NCI-H526 (cell line): ENCODE measurements around the gene UNC5B.

Experiments used
- DNase-seq, 2 experiments: peaks; one replicate each; lab custom pipeline; 2025; lab: John Stamatoyannopoulos, UW

Gene UNC5B

DNA sequence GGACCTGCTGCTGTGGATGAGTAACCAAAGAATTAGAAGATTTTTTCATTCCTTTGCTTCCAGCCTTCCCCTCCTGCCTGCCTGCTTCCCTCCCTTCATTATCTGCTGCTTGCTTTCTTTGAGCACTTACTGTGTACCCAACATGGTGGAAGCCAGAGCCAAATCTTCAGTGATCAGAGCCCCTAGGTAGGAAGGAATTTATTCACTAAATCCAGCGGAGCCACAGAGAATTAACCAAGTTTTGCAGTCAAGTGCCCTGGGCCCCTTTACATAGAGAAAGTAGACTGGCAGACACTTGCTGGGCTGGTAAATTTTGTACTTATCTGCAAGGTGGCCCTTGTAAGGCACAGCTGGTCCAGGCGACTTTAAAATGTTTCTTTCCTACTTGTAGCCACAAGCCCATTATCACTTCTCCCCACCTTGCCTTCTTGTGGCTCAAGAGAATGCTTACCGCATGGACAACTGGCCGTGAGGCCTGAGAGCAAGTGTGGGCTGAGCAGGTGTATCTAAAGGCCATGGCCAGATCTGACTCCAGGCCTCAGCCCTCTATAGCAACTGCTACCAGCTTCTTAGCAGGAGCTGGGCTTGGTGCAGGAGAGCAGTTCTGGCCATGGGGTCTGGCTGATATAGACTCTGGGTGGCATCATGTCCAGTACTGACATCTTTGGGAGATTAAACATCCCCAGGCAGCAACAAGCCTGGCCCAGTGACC, 11.1 kb downstream of the UNC5B start:
- no peak for DNase-seq

DNA sequence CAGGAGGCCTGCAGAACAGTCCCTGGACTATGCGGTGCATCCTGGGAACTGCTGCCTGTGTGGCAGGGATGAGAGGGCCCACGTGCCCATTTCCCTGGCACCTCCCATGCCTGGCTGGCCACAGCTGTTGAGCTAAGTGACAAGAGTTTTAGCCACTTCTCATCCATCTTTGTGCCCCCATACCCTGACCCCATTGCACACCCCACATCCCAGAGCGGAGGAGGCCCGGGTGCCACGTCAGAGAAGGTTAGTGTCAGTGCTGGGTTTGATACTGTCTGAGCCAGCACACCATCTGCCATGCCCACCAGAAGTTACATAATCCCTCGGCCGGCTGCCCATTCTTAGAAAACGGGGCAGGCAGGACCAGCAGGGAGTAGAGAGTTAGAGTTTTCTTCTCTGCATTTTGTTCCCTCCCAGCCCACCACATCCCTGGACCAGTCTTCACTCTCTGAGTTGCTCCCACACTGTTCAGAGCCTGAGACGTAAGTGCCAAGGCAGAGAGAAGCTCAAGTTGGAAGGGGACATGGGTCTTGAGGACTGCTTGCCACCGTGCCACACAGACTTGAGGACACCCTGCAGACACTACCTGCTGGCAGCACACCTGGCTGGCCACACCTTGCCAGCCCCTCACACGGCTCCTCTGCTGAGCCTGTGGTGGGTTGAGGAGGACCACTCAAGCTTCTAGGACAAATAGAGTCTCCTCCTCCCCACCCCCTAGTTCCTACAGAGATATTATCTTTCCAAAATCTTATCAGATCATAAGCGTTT, 13.1 kb downstream of the UNC5B start:
- DNase-seq: no peak

DNA sequence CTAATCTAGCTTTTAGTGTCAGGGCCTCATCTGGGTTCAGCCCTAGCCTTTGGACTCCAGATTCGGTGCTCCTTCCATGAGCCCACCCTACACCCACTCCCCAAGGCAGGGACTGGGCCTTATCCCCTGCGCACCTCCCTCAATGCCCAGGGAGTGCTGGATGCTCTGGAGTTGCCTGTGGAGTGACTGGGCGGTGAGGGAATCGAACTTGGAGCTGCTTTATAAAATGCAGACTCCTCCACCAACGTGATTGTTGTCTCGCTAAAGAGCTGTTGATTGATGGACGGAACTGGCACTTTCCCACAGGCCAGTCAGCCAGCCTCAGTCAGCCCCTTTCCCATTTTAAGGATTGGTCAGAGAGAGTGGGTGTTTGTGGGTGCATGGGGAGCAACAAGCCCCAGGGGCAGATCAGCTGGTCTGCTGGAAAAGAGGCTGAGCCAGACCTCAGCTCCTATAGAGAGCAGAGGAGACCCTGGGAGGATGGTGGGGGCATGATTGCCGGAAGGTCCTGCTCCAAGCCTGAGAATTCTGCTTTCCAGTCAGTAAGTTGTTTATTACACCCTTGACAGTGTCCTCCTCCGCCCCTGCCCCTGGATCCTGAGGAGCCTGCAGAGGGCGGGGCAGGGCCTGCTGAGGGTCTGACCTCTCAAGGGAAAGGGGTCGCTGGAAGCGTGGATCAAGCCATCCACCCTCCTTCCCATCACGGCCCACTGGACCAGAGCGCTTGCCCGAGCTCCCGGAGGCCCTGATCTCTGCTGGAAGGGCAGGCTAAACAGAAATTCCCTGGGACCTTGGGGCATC, 16.7 kb downstream of the UNC5B start:
- no peak for DNase-seq

DNA sequence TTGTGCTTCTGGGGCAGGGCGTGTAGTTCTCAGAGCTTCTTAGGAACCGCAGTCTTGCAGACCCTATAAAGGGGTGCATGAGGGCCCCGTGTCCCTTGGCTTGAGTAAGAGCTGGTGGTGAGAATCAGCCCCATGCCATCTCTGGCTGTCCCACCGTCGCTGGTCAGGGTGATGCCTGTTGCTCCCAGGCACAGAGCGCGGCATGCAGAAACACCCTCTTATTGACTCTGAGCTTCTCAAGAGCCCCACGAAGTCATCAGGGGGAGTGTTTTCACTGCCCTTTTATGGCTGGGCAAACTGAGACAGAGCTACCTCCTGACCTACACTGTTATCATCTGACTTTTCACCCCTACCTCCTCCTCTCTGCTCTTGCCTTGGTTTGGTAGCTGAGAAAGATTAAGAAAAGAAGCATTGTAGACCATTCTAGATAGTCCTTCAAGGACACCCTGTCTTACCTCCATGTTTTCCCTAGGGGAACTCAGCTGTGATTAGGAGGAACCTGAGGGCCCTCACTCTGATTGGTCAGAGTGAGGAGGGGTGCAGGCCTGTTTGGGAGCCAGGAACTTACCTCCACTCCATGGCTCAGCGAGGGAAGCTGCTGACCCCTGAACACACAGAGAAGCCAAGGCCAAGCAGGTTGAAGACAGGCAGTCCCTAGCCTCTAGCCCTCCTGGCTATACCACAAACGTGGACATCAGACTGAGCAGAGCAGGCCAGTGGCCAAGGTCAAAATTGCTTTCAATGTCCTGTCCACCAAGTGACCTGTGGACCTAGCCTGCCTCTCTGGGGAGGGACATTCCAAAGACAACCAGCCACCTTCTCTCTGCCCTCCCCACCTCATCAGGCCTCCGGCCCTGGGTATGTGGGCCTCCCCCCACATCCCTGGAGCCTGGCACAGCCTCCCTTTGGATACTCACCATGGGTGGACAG, 17.6 kb downstream of the UNC5B start:
- DNase-seq: no peak

DNA sequence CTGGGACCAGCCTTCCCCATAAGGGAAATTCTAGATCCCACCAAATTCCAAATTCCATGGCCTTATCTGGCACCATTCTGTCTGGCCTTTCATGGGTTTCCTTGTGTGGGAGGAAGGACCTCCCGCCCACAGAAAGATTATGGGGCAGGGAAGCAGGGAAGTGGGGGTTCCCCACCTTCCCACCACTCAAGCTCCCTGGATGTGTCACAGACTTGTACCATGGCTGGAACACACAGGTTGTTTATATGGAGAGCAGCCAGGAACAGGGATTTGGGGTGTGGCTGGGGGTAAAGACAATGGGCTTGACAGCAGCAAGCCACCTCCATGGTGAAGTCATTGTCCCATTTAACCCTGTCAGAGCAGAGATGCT, 18.3 kb downstream of the UNC5B start:
- DNase-seq: no peak

DNA sequence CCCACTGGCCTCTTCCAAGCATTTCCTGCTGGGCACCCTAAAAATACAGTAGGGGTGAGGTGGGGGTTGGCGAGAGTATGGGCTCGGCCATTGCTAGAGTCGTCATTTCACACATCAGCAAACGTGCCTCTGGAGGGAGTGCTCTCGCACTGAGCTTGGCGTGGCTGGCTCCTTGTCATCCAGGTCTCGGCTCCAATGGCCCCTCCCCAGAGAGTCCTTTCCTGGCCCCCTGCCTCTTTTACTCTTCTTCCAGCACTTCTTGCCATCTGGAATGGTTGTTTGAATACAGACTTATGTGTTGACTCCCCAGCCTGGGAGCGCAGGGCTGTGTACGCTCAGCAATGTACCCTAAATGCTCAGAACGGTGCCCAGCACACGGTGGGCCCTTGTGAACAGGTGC, 18.8 kb downstream of the UNC5B start:
- DNase-seq: no peak

DNA sequence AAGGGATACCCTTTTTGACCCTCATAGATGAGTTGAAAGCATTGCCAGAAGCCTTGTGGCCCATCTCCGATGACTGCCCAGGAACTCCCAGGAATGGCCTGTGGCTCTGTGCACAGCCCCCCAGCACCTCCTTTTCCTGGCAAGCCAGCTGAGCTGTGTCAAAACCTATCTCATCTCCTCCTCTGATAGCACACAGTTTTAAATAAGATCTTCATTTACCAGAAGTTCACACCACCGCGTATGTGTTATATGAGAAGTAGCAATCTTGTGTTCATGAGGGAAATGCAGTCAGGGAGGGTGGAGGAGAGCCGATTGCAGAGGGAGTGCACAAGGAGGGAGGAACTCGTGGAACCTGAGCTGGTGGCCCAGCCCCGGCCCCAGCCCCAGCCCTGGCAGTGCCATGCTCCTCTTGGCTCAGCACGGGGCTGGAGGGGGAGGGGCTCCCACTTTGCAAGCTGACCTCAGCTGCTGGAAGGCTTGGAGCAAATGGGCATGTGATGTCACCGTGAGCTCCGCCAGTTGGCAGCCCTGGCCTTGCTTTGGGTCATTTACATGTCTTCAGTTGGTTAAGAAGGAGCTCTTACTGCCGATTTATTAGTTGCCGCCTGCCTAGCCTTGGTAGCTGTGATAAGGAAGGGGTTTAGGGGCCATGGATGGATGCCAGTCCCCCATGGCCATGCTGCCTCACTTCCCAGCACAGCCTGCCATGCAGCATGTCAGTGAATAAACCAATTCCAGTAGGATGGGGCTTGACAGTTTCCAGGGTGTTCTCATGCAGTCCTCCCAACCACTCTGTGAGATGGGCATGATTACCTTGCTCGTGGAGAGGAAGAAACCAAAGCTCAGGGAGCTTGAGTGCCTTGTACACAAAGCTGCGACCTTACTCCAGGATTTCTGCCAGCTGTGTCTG, 20.0 kb downstream of the UNC5B start:
- DNase-seq: peak; percentile 56 to 72

DNA sequence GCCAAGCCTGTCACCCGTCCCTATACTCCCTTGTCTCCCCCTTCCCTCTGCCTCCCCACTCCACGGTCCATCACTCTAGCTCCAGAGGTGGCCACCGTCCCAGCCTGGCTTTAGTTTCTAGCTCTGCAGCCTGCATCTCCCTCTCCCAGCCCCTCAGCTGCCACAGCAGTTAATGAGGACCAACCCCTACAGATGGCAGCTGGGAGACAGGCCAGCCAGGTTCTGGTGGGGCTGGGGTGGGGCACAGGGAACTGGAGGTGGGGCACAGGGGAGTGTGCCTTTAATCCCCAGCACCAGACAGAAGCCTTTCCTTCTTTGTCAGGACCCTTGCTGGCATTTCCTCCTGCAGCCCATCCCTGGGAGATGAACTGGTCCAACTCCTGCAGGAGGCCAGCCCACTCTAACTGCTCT, 21.1 kb downstream of the UNC5B start:
- DNase-seq: no peak

DNA sequence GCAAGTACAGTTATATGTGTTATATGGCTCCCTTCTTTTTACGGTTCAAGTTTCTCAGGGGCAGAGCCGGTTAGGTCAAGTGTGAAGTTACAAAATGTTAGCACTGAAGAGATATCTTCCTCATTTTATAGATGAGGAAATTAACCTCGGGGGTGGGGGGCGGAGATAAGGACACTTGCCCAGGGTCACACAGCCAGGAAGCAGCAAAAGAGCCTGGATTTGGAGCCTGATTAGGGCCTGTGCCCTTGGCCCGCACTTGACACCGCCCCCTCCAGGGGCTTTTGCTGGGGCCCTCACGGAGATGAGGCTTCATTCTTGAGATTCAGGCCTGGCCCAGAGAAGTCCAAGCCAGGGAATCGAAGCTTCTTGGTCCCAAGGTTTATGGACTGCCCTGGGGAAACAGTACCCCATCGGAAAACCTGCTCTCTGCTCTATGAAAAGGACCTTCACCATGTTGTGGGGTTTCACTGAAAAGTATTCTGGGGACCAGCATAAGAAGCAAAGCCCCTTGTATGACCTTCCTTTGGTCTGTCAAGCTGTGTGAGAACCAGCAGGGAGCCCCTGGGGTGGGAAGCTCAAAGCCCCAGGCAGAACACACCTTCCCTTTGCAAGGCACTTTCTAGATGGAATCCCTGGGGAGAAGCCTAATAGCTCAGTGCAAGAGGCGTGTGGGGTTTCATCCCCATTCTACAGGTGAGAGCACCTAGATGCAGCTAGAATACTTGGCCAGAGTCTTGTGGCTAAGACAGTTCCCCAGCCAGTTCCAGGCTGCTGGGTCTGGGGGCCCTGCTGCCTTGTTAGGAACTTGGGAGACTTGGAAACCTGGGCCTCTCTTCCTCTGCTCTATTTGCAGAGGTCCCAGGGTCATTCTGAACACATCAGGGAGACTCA, 21.9 kb downstream of the UNC5B start:
- peak in 1 of 2 experiments; percentile 26 for DNase-seq

DNA sequence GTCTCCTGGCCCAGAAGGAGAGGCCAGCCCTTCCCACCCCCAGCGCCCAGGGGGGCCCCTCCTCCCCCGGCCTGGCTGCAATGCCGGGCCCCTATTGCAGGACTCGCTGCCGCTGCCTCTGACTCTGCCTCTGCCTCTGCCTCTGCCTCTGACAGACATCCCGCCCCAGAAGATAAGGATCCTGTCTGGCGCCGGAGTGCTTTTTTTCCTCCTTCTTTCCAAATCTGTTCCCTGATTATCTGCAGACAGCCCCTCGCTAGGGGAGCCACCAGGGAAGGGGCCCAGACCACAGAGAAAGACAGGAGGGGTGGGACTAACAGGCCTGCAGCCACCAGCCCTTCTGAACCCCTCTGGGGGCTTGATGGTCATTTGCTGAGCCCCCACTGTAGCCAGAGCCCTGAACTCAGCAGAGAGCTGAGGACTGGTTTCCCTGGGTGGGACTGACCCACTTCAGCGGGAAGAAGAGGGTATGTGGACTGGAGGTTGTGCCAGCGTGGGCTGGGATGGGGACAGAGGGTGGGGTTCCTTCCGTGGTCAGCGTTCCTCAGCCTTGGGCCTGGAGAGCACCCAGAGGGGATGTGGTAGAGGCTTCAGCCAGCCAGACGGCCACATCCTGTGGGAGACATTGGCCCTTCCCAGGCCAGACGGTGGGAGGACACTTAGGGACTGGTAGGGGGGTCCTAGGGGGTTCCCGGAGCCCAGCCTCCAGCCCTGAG, 22.8 kb downstream of the UNC5B start:
- no peak for DNase-seq

DNA sequence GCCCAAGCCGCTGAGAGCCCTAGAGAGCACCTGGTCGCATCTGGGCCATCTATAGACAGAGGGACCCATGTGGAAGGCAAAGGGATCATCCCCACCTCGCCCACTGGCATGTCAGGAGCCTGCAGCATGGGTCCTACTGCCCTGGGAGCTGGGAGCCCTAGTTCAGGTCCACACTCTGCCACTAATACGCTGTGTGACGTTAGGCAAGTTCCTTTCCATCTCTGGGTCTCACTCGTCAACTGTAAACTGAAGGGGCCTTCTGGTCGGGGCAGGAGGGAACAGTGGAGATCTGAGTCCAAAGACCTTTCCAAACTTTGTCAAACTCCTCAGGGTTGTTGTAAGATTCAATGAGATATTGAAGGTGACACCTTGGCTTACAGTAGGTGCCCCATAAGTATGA, 23.4 kb downstream of the UNC5B start:
- DNase-seq: no peak

DNA sequence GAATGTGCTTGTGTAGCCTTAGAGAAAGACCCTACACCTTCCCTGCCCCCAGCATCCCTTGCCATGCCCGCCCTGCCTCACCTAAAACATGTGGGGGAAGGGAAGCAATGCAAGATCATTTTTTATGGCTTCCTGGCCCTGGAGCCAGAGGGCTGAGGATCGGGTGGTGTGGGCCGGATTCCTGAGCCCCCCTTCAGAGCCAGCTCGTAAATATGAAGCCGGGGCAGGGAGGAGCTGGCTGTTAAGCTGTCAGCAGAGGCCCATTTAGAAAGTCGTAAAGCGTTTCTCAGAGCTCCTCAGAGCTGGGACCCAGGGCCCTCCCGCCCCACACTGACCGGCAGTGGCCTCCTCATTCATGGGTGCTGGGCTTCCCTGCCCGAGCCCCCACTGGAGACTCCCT, 23.9 kb downstream of the UNC5B start:
- DNase-seq: no peak

DNA sequence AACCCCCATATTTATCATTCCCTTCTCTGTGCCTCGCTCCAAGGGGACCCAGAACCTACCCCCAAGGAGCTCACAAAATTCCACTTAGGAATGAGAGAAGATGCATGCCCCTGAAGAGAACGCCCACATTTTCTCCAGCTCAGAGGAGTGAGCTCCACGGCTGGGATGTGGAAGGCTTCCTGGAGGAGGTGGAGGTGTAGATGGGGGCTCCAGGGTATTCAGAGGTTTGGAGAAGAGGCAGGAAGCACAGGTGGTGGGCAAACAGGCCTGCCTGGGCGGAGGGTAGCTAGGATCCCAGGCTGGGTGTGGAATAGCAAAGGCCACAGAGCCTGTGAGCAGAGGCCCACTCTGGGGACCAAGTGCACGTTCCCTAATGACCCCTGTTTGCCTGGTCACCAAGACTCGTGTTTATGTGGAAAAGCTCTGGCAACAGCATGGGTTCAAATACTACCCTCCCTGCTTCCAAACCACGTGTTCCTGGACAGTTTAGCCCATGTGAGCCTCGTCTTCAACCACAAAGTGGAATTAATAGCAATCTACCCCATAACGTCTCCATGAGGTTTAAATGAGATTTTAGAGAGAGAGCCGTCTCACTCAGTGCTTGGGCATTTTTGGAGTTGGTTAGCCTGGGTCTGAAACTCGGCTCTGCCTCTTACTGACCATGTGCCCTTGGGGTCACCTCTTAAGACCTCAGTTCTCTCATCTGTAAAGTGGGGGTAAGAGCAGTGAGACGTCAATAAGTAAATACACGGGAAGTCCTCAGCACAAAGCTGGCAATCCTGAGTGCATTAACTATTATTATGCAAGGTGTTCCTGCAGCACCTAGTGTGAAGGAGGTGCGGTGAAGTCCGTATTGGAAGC, 24.7 kb downstream of the UNC5B start:
- no peak for DNase-seq

DNA sequence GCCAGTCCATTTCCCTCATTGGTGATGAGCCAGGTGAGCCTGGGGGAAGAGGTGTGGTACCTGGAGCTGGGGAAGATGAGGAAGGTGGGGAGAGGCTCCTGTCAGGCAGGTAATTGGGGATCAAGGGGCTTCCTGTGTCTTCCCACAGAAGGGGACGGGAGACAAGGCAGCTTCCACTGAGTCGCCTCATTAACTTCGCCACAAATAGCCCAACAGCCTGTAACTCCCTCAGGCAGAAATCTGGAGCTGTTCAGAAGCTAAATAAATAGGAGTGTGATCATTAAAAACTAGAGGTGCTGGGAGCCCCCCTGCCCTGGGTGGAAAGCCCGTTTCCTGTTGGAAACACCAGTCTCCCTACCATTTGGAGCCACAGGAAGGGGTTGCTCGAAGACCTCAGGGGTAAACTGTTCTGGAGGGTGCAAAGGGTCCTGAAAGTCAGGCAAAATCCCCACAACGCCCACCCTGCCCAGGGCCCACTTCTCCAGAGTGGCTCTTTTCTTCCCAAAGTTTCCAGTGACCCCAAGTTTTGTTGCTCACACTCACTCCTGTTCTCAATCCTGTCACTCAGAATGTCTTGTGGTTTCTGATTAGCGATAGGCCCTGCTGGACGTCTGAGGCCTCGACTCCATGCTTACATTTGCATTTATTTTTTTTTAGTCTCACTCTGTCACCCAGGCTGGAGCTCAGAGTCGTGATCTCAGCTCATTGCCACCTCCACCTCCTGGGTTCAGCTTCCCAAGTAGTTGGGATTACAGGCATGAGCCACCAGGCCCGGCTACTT, 25.7 kb downstream of the UNC5B start:
- DNase-seq: peak in 1 of 2 experiments; percentile 24

DNA sequence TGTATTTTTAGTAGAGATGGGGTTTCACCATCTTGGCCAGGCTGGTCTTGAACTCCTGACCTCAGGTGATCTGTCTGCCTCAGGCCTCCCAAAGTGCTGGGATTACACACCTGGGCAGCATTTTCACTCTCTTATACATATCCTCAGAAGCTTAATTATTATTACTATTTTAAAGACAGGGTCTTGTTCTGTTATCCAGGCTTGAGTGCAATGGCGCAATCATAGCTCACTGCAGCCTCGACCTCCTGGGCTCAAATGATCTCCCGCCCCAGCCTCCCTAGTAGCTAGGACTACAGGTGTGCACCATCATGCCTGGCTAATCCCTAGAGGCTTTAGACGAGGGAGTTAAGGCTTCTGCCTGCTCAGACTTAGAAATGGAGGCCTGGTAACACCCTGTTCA, 26.3 kb downstream of the UNC5B start:
- no peak for DNase-seq

DNA sequence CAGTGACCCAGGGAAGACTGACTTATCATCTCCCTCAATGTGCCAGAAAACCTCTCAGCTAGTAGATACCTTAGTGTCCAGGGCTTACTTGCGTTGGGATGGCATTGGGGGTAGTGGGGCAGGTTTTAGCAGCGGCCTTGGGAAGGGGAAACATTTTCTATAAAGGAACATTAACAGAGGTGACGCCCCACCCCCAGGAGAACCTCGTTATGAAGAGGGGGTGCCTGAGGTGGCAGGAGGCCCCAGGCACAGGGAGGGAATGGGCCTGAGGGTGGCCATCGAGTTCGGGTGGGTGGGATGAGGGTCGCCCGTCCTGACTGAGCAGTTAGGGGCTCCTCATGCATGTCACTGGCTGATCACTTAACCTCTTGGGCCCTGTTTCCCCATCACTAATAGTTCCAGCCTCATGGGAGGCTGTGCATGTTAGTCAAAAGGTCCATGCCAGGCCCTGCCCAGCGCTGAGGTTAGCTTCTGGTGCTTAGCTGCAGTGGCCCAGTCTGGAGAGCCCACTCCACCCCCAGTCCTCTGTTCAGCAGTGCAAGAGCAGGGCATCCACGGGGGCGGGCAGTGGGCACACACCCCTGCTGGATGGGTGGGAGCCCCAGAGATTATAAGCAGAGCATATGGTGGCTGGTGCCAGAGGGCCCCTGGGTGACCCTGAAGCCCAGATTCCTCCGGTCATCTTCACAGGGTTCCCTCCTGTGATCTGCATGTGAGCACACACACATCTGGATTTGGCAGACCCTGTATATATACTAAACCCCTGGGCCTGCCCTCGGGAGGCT, 27.0 kb downstream of the UNC5B start:
- no peak for DNase-seq
